Measurements from ENCODE around the gene ARID3C.

- TF ChIP-seq ZFX (IDR thresholded peaks at IDR 0.05): no peak
- no peak for TF ChIP-seq POLR2A (IDR thresholded peaks at IDR 0.05; ENCODE audit: borderline replicate concordance, extremely low read depth, insufficient read depth, insufficient read length)
- TF ChIP-seq ZBTB33 (IDR thresholded peaks at IDR 0.05; ENCODE audit: extremely low read depth, insufficient replicate concordance, low read length): no peak
- TF ChIP-seq ELF1 (IDR thresholded peaks at IDR 0.05; ENCODE audit: borderline replicate concordance, low read depth): no peak
- TF ChIP-seq EZH2 (IDR thresholded peaks at IDR 0.05): no peak
- TF ChIP-seq CBX3 (IDR thresholded peaks at IDR 0.05; ENCODE audit: low read depth): no peak
- TF ChIP-seq CTCF (IDR thresholded peaks at IDR 0.05 in 2 of 3, conservative IDR thresholded peaks at IDR 0.05 in 1 of 3; ENCODE audit: borderline replicate concordance in 1 of 3, insufficient read depth in 1 of 3, low read depth in 2 of 3, low read length in 2 of 3): no peak
- no peak for TF ChIP-seq POLR2AphosphoS5 (IDR thresholded peaks at IDR 0.05; ENCODE audit: low read depth, low read length)
These were observed 51.2 kb downstream of the ARID3C start for GRCh38 chr9:34577400-34578240.

Measured in HCT116 (cell line).